IMR-90 (cell line): ENCODE measurements around the gene PPM1G. TPM values are rescaled to one million over a fixed set of nuclear protein-coding genes. Genes with fewer than 3 reads are reported as not detected.

Experiments used
- ATAC-seq: fragments of 200-7000 bp; cut with Tn5 transposase; 2 replicates; pipeline ENCODE4 v1.9.1; 2020; ENCODE audit warnings: low read depth, mild to moderate bottlenecking, moderate library complexity
- BruUV-seq: library from RNA; stranded (reverse); fragments of 400-500 nt; replicated peaks from 2 replicates; lab custom pipeline; 2021; lab: Mats Ljungman, UMichigan
- CTCF ChIA-PET: fragments of 300-600 bp; formaldehyde crosslinking; extraction: SDS; loops from one replicate; lab custom pipeline; 2021; ENCODE audit warnings: antibody characterized with exemption; lab: Yijun Ruan, JAX
- POLR2A ChIA-PET: fragments of 300-600 bp; sonication (Branson Sonifier 250); formaldehyde crosslinking; loops from one replicate; lab custom pipeline; 2022; ENCODE audit warnings: antibody characterized with exemption; ENCODE audit not compliant: unreplicated experiment; lab: Charles Lee
- DNase-seq: peaks from one replicate; pipeline ENCODE4 v3.0.0; 2013
- H2AFZ ChIP-seq: replicated peaks from 2 replicates; pipeline ENCODE3; 2013; ENCODE audit warnings: low read length, mild to moderate bottlenecking; ENCODE audit not compliant: poor library complexity
- H2AK5ac ChIP-seq: 2 replicates; pipeline ENCODE4 v1.6.1; 2013; ENCODE audit warnings: low read depth, low read length, inconsistent platforms
- H2AK9ac ChIP-seq: replicated peaks from 2 replicates; pipeline ENCODE3; 2013; ENCODE audit warnings: mild to moderate bottlenecking, low read depth, low read length, moderate library complexity; ENCODE audit not compliant: poor library complexity
- H2BK120ac ChIP-seq: 2 replicates; pipeline ENCODE4 v1.6.1; 2013; ENCODE audit warnings: low read depth, low read length, inconsistent platforms
- H2BK15ac ChIP-seq: 3 replicates; pipeline ENCODE4 v1.6.1; 2013; ENCODE audit warnings: low read depth, low read length, inconsistent platforms
- H2BK20ac ChIP-seq: 2 replicates; pipeline ENCODE4 v1.6.1; 2013; ENCODE audit warnings: low read depth, mild to moderate bottlenecking, inconsistent platforms, low read length, moderate library complexity
- H2BK5ac ChIP-seq: 2 replicates; pipeline ENCODE4 v1.6.1; 2013; ENCODE audit warnings: mild to moderate bottlenecking, low read depth, low read length, inconsistent platforms; ENCODE audit not compliant: poor library complexity, severe bottlenecking
- H3K14ac ChIP-seq: replicated peaks from 2 replicates; pipeline ENCODE4 v1.6.1; 2013; ENCODE audit warnings: low read depth, low read length, inconsistent platforms
- H3K18ac ChIP-seq: 2 replicates; pipeline ENCODE4 v1.6.1; 2013; ENCODE audit warnings: low read depth, low read length, control low read depth
- H3K23ac ChIP-seq: 2 replicates; pipeline ENCODE4 v1.6.1; 2013; ENCODE audit warnings: low read depth, low read length, inconsistent platforms
- H3K27ac ChIP-seq: 2 replicates; pipeline ENCODE4 v1.5.1; 2013; ENCODE audit warnings: mild to moderate bottlenecking, control low read depth, low read length; ENCODE audit not compliant: insufficient read depth
- H3K27me3 ChIP-seq: 2 replicates; pipeline ENCODE4 v1.6.1; 2013; ENCODE audit warnings: low read length; ENCODE audit not compliant: control insufficient read depth, insufficient read depth
- H3K36me3 ChIP-seq: 2 replicates; pipeline ENCODE4 v1.6.1; 2013; ENCODE audit warnings: low read length, mixed read lengths; ENCODE audit not compliant: control insufficient read depth, insufficient read depth
- H3K4ac ChIP-seq: 2 replicates; pipeline ENCODE4 v1.6.1; 2013; ENCODE audit warnings: low read depth, low read length, inconsistent platforms
- H3K4me1 ChIP-seq: 2 replicates; pipeline ENCODE4 v1.6.1; 2013; ENCODE audit warnings: low read length, mixed read lengths; ENCODE audit not compliant: control insufficient read depth, insufficient read depth
- H3K4me2 ChIP-seq: 2 replicates; pipeline ENCODE4 v1.6.1; 2013; ENCODE audit warnings: low read depth, mild to moderate bottlenecking, control low read depth, low read length, moderate library complexity
- H3K4me3 ChIP-seq: 2 replicates; pipeline ENCODE4 v1.5.1; 2013; ENCODE audit warnings: low read depth, mild to moderate bottlenecking, control low read depth, low read length, moderate library complexity; ENCODE audit not compliant: insufficient read depth
- H3K56ac ChIP-seq: 2 replicates; pipeline ENCODE4 v1.6.1; 2013; ENCODE audit warnings: low read length, inconsistent platforms; ENCODE audit not compliant: insufficient read depth; ENCODE audit errors: extremely low read depth
- H3K79me1 ChIP-seq, 2 experiments: 2 replicates each; pipeline ENCODE4 v1.6.1; 2013; ENCODE audit warnings: low read length in 2 of 2, inconsistent platforms in 1 of 2, low read depth in 1 of 2
- H3K9ac ChIP-seq: 2 replicates; pipeline ENCODE4 v1.6.1; 2013; ENCODE audit warnings: low read depth, low read length, control low read depth
- H3K9me1 ChIP-seq: 2 replicates; pipeline ENCODE4 v1.6.1; 2013; ENCODE audit warnings: low read length, inconsistent platforms; ENCODE audit not compliant: insufficient read depth
- H3K9me3 ChIP-seq: 2 replicates; pipeline ENCODE4 v1.6.1; 2013; ENCODE audit warnings: low read length; ENCODE audit not compliant: control insufficient read depth, insufficient read depth
- H4K20me1 ChIP-seq: 2 replicates; pipeline ENCODE4 v1.6.1; 2013; ENCODE audit warnings: low read length, inconsistent platforms; ENCODE audit not compliant: insufficient read depth
- H4K5ac ChIP-seq: 2 replicates; pipeline ENCODE4 v1.6.1; 2013; ENCODE audit warnings: mild to moderate bottlenecking, low read depth, low read length, control low read depth
- H4K8ac ChIP-seq, 2 experiments: 2 replicates each; pipeline ENCODE4 v1.6.1; 2013; ENCODE audit warnings: low read depth in 2 of 2, low read length in 2 of 2, control low read depth in 1 of 2, inconsistent platforms in 1 of 2
- H4K91ac ChIP-seq: 2 replicates; pipeline ENCODE4 v1.6.1; 2013; ENCODE audit warnings: low read depth, low read length, inconsistent platforms; ENCODE audit not compliant: insufficient read depth
- BHLHE40 ChIP-seq: fragments of 150-350 bp; IDR thresholded peaks from 2 replicates; pipeline ENCODE4 v1.6.1; 2016; ENCODE audit warnings: mild to moderate bottlenecking, low read depth, low read length
- CEBPB ChIP-seq: IDR thresholded peaks from 2 replicates; pipeline ENCODE4 v1.6.1; 2012; ENCODE audit warnings: low read depth, low read length, improper control_type of control experiment
- CHD1 ChIP-seq: IDR thresholded peaks from 2 replicates; pipeline ENCODE4 v1.6.1; 2012; ENCODE audit warnings: low read depth, low read length, improper control_type of control experiment
- FOS ChIP-seq: fragments of 150-350 bp; IDR thresholded peaks from 2 replicates; pipeline ENCODE4 v1.6.1; 2016; ENCODE audit warnings: low read depth, low read length
- MAFK ChIP-seq: IDR thresholded peaks from 2 replicates; pipeline ENCODE4 v1.6.1; 2012; ENCODE audit warnings: low read depth, low read length, improper control_type of control experiment
- MAZ ChIP-seq: IDR thresholded peaks from 2 replicates; pipeline ENCODE4 v1.6.1; 2012; ENCODE audit warnings: low read depth, mild to moderate bottlenecking, low read length, improper control_type of control experiment, moderate library complexity, borderline replicate concordance
- MXI1 ChIP-seq: IDR thresholded peaks from 2 replicates; pipeline ENCODE4 v1.6.1; 2012; ENCODE audit warnings: low read depth, mild to moderate bottlenecking, low read length, moderate library complexity, borderline replicate concordance
- NFE2L2 ChIP-seq: fragments of 150-350 bp; IDR thresholded peaks from 2 replicates; pipeline ENCODE4 v1.6.1; 2016; ENCODE audit warnings: low read depth, mild to moderate bottlenecking, low read length
- POLR2A ChIP-seq: IDR thresholded peaks from 2 replicates; pipeline ENCODE4 v1.6.1; 2012; ENCODE audit warnings: mild to moderate bottlenecking, low read depth, low read length
- RAD21 ChIP-seq: IDR thresholded peaks from 2 replicates; pipeline ENCODE4 v1.6.1; 2012; ENCODE audit warnings: low read length, improper control_type of control experiment
- RCOR1 ChIP-seq: IDR thresholded peaks from 2 replicates; pipeline ENCODE4 v1.6.1; 2012; ENCODE audit warnings: mild to moderate bottlenecking, low read length, improper control_type of control experiment; ENCODE audit not compliant: insufficient replicate concordance
- RFX5 ChIP-seq: IDR thresholded peaks from 2 replicates; pipeline ENCODE4 v1.8.0; 2012; ENCODE audit warnings: low read depth, mild to moderate bottlenecking, low read length, moderate library complexity
- SMC3 ChIP-seq: fragments of 150-350 bp; IDR thresholded peaks from 2 replicates; pipeline ENCODE4 v1.6.1; 2016; ENCODE audit warnings: low read depth, mild to moderate bottlenecking, antibody characterized with exemption, low read length, moderate library complexity
- WGBS, 2 experiments: methylation state at CpG; one replicate each; pipeline versions ENCODE4 v1.1.5 to v1.1.7; 2013; ENCODE audit warnings: missing lambda C conversion rate in 2 of 2; ENCODE audit not compliant: insufficient read length in 1 of 2; ENCODE audit errors: extremely low coverage in 2 of 2; 5-methylcytosine and 5-hydroxymethylcytosine counted together
- dilution Hi-C: fragments of 300-500 bp; cut with HindIII; formaldehyde crosslinking; loops from one replicate; pipeline ENCODE4 v1.14.3; 2018; ENCODE audit warnings: low sequenced_read_pairs; ENCODE audit not compliant: unreplicated experiment
- in situ Hi-C: fragments of 300-500 bp; cut with MboI; formaldehyde crosslinking; loops from 3 replicates; pipeline ENCODE4 v1.14.3; 2019; ENCODE audit warnings: low sequenced_read_pairs, inconsistent platforms, mixed read lengths
- intact Hi-C: fragments of 100-400 bp; cut with micrococcal nuclease; formaldehyde crosslinking; loops from 2 replicates; pipeline ENCODE4 v1.10.0; 2022
- polyA plus RNA-seq, 3 experiments: library from polyadenylated mRNA; depleted of rRNA; stranded (reverse); fragments of >200 nt; gene quantifications; 2 replicates each; pipeline ENCODE4 v1.2.3, GENCODE V29; 2012; ENCODE audit warnings: low replicate concordance in 1 of 3
- total RNA-seq: library from RNA; depleted of rRNA; stranded (reverse); fragments of >200 nt; gene quantifications from 2 replicates; pipeline ENCODE4 v1.2.3, GENCODE V29; 2012
- TF ChIP-seq, protein P1 (sequence below): fragments of 150-350 bp; IDR thresholded peaks from 2 replicates; pipeline ENCODE4 v1.6.1; 2017; ENCODE audit warnings: mild to moderate bottlenecking, antibody characterized with exemption, low read length, low read depth
- TF ChIP-seq, protein P2 (sequence below): fragments of 150-350 bp; IDR thresholded peaks from 2 replicates; pipeline ENCODE4 v1.6.1; 2016; ENCODE audit warnings: low read depth, mild to moderate bottlenecking, low read length, moderate library complexity, borderline replicate concordance

PPM1G gene
- total and polyA plus RNA-seq, 2 of the 4 experiments (the other 2 are of a cell fraction) = 57.6 to 95.9 TPM

DNA sequence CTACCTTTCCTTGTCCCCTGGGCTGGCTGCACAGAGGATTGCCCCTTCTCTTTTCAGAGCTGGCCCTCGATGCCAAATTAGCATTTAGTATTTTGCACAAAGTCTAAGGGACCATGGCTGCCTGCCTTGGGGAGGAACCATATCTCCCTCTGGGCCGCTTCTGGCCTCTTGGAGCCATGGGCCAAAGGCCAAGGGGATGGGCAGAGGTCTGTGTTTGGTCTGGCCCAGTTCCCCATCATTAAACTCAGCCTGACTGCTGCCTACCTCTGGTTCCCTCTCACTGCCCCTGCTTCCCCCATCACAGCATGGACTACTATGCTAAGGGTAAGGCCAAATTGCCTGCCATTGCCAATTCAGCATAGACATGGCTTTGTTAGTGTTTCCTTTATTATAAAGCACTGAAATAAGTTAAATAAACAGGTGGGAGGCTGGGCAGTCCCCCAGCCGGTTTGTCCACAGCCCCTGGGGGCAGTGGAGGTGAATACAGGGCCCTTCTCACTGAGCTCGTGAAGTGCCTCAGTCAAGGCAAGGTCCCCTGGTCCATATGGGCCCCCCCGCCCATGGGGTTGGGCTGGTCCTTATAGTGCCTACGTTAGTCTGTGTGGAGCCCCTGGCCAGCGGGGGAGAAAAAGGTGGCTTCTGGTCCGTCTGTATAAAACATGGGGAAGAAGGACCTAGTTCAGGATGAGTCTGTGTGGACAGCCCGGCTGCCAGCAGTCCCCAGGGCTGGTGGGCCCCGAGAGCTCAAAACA lies 32.3 kb downstream of the PPM1G start:
- intact Hi-C loops = no loop called here
- Histone ChIP-seq H3K23ac (no peak overlapping the region), H2BK5ac (no peak overlapping the region), H3K18ac (no peak overlapping the region), H3K4me3 (no peak overlapping the region), H3K36me3 (peaks cover 59% of the 10 kb centered on the region), H4K20me1 (peaks cover 25% of the 10 kb centered on the region; the same call in 1 of the 2 replicates), H4K8ac (no peak overlapping the region), H3K9me1 (peaks cover 5% of the 10 kb centered on the region; the same call in 1 of the 2 replicates), H3K14ac (no peak overlapping the region), H3K9me3 (no peaks in the 10 kb centered on the region), H2BK15ac (no peak overlapping the region), H3K9ac (no peak overlapping the region), H4K91ac (no peak overlapping the region), H3K27me3 (no peaks in the 10 kb centered on the region), H3K4me2 (no peak overlapping the region), H2BK20ac (no peak overlapping the region), H2AFZ (no peak overlapping the region), H2AK9ac (no peak overlapping the region), H3K27ac (no peak overlapping the region), H2AK5ac (no peak overlapping the region), H4K5ac (no peak overlapping the region), H3K4ac (no peak overlapping the region), H3K56ac (no peak overlapping the region), H2BK120ac (no peak overlapping the region), H3K79me1 (peaks cover 24 to 67% of the 10 kb centered on the region in 2 experiments), H3K4me1 (peaks cover 10% of the 10 kb centered on the region)
- BruUV-seq = no TSS peak
- ATAC-seq (no peak), DNase-seq (no peak)
- CTCF ChIA-PET = no interaction called here
- in situ Hi-C loops = no loop called here
- POLR2A ChIA-PET = interaction anchor here (1.0 kb wide), 1 partner anchor 52 kb away, joined by 4 read pairs; no protein-coding TSS in a partner anchor
- WGBS, 2 experiments = 62% methylated on average over 4 of the region's 10 CpGs; no CpG with 5 or more reads in 1 of the 2 experiments
- dilution Hi-C loops = no loop called here
- TF ChIP-seq SMC3 (no peak), CEBPB (no peak), MXI1 (no peak), NFE2L2 (no peak), CHD1 (no peak), FOS (no peak), POLR2A (no peak), MAFK (no peak), BHLHE40 (no peak), RAD21 (no peak), RCOR1 (no peak), RFX5 (no peak), MAZ (no peak)
- TF ChIP-seq, protein P1, sequence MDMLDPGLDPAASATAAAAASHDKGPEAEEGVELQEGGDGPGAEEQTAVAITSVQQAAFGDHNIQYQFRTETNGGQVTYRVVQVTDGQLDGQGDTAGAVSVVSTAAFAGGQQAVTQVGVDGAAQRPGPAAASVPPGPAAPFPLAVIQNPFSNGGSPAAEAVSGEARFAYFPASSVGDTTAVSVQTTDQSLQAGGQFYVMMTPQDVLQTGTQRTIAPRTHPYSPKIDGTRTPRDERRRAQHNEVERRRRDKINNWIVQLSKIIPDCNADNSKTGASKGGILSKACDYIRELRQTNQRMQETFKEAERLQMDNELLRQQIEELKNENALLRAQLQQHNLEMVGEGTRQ = no peak
- TF ChIP-seq, protein P2, sequence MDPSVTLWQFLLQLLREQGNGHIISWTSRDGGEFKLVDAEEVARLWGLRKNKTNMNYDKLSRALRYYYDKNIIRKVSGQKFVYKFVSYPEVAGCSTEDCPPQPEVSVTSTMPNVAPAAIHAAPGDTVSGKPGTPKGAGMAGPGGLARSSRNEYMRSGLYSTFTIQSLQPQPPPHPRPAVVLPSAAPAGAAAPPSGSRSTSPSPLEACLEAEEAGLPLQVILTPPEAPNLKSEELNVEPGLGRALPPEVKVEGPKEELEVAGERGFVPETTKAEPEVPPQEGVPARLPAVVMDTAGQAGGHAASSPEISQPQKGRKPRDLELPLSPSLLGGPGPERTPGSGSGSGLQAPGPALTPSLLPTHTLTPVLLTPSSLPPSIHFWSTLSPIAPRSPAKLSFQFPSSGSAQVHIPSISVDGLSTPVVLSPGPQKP = no peak
